Measurements from ENCODE around the gene IVL.

DNA sequence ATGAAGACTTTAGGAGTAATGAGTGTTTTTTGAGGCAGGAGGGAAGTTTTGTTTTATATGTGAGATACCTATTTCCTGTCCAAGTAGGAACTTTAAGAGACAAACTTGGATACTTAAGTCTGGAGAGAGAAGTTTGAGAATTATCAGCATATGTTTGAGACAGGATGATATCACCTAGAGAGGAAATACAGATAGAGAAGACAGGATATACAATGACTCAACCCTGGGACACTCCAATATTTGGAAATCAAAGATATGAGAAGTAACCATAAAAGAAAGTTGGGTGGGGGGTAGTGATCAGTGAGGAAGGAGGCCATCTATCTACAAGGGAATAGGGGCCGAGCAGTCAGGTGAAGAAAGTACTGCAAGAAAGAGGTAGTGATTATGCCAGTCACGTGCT is 42.0 kb upstream of the IVL start:
- TF ChIP-seq, protein P1, sequence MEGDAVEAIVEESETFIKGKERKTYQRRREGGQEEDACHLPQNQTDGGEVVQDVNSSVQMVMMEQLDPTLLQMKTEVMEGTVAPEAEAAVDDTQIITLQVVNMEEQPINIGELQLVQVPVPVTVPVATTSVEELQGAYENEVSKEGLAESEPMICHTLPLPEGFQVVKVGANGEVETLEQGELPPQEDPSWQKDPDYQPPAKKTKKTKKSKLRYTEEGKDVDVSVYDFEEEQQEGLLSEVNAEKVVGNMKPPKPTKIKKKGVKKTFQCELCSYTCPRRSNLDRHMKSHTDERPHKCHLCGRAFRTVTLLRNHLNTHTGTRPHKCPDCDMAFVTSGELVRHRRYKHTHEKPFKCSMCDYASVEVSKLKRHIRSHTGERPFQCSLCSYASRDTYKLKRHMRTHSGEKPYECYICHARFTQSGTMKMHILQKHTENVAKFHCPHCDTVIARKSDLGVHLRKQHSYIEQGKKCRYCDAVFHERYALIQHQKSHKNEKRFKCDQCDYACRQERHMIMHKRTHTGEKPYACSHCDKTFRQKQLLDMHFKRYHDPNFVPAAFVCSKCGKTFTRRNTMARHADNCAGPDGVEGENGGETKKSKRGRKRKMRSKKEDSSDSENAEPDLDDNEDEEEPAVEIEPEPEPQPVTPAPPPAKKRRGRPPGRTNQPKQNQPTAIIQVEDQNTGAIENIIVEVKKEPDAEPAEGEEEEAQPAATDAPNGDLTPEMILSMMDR (IDR thresholded peaks at IDR 0.05; ENCODE audit: extremely low read depth in 1 of 2, insufficient read depth in 1 of 2, low read depth in 1 of 2, low read length in 2 of 2), result no peak
- TF ChIP-seq POLR2A (IDR thresholded peaks at IDR 0.05; ENCODE audit: low read depth, low read length) (no peak), POLR2AphosphoS5 (IDR thresholded peaks at IDR 0.05; ENCODE audit: insufficient read depth, low read depth, low read length) (no peak), EZH2 (IDR thresholded peaks at IDR 0.05; ENCODE audit: borderline replicate concordance, low read depth, low read length, severe bottlenecking) (no peak)
- TF ChIP-seq, protein P2, sequence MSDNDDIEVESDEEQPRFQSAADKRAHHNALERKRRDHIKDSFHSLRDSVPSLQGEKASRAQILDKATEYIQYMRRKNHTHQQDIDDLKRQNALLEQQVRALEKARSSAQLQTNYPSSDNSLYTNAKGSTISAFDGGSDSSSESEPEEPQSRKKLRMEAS (IDR thresholded peaks at IDR 0.05; ENCODE audit: insufficient read depth, insufficient read length), result no peak

Measured in endothelial cell of umbilical vein (primary cell).